Lung (tissue), 12 donors: ENCODE data around the gene DIAPH1. TPM values are rescaled to one million over a fixed set of nuclear protein-coding genes. Genes with fewer than 3 reads are reported as not detected.
A peak's percentile ranks its signal among the peaks of the same experiment; 100 is the strongest.

ENCODE experiments used
- ATAC-seq: fragments of 200-7000 bp; cut with Tn5 transposase; one replicate; pipeline ENCODE4 v1.9.1; 2020; ENCODE audit warnings: moderate number of reproducible peaks; ENCODE audit not compliant: insufficient read depth, low FRiP score
- DNase-seq, 3 donors: peaks; one replicate each; pipeline ENCODE4 v3.0.0-alpha.2; 2013 to 2017
- H3K27ac ChIP-seq, 2 donors: one replicate each; pipeline ENCODE4 v1.5.1; 2013; ENCODE audit warnings: mild to moderate bottlenecking in 2 of 2, moderate library complexity in 2 of 2, control low read depth in 1 of 2, inconsistent platforms in 1 of 2, low read depth in 1 of 2, low read length in 1 of 2
- H3K27me3 ChIP-seq, 3 donors: one replicate each; pipeline ENCODE4 v1.5.1; 2013; ENCODE audit warnings: low read length in 2 of 3; ENCODE audit not compliant: control insufficient read depth in 3 of 3, insufficient read depth in 3 of 3
- H3K36me3 ChIP-seq, 4 donors: one replicate each; pipeline ENCODE4 v1.5.1; 2013; ENCODE audit warnings: low read length in 4 of 4, mild to moderate bottlenecking in 1 of 4, moderate library complexity in 1 of 4; ENCODE audit not compliant: control insufficient read depth in 4 of 4, insufficient read depth in 4 of 4
- H3K4me1 ChIP-seq, 5 donors: one replicate each; pipeline ENCODE4 v1.5.1; 2013; ENCODE audit warnings: low read length in 5 of 5, mild to moderate bottlenecking in 2 of 5, moderate library complexity in 1 of 5; ENCODE audit not compliant: control insufficient read depth in 5 of 5, insufficient read depth in 5 of 5
- H3K4me3 ChIP-seq: one replicate; pipeline ENCODE4 v1.5.1; 2013; ENCODE audit warnings: mild to moderate bottlenecking, control low read depth, moderate library complexity
- H3K9ac ChIP-seq, 2 donors: one replicate each; pipeline ENCODE4 v1.5.1; 2013; ENCODE audit warnings: low read length in 2 of 2, control low read depth in 1 of 2; ENCODE audit not compliant: insufficient read depth in 1 of 2
- H3K9me3 ChIP-seq, 4 donors: one replicate each; pipeline ENCODE4 v1.5.1; 2013; ENCODE audit warnings: low read length in 3 of 4, mild to moderate bottlenecking in 1 of 4, moderate library complexity in 1 of 4; ENCODE audit not compliant: control insufficient read depth in 4 of 4, insufficient read depth in 3 of 4
- WGBS, 2 donors: extraction: QIAGEN DNeasy Blood & Tissue Kit; methylation state at CpG; one replicate each; pipeline ENCODE4 v1.1.7; 2013; 5-methylcytosine and 5-hydroxymethylcytosine counted together
- polyA plus RNA-seq, 2 donors: library from polyadenylated mRNA; stranded (reverse); fragments of 200-250 nt; gene quantifications; one replicate each; pipeline ENCODE4 v1.2.1, GENCODE V29; 2013
- total RNA-seq, 2 donors: library from RNA; depleted of rRNA in 1 of 2; stranded (reverse); fragments of >200 nt in 1 of 2; gene quantifications; one replicate each; pipeline ENCODE4 v1.2.1, GENCODE V29; 2014 to 2021
- TF ChIP-seq, protein P1 (sequence below): IDR thresholded peaks from 2 replicates; pipeline ENCODE4 v1.5.1; 2012; ENCODE audit warnings: mild to moderate bottlenecking; ENCODE audit errors: control extremely low read depth, extremely low read depth
- donor health status: control.
- donor health status: control.
- donor health status: Bipolar disorder and iron deficiency.
- donor health status: healthy.
- donor health status: DM: yes; HTN: yes; CAD: no.

DIAPH1 gene
- total and polyA plus RNA-seq, 4 donors: 41.7 to 151 (median 64.4) TPM

DNA sequence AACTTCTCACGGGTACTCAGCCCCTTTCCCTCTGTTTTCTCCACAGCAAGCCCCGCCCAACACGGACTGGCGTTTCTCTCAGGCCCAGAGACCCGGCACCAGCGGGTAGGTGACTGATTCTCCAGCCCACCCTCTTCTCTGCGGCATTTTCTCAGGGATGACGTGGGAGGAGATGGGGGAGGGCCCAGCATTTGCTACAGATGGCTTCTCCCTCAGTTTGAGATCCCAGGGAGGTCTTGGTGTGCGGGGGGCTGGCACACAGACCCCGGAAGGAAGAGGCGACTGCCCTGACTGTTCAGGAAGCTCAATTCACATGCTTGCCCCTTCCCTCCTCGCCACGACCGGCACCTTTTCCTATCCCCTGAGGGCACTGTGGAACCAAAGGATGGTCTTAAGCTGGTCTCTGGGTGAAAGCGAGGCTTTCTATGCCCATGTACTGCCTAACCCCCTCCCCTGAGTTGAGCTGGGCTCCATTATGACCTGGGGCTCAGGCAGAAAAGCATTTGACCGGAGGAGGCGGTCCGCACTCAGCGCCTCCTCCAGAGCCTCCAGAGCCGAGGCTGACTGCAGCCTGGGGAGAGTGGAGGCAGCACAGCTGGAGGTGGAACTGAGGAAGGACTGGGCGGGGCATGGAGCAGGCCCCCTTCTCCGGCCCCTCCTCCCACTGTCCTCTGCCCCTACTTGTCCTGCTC lies 123.9 kb downstream of the DIAPH1 start:
- ATAC-seq (no peak), DNase-seq (peak in 1 of 3 donors; percentile 37)
- peaks cover 0 to 44% (median 0%) of the 10 kb centered on the region in 3 donors for H3K27me3 ChIP-seq
- H3K27ac ChIP-seq: peak overlapping the region in 1 of 2 donors; percentile 42
- TF ChIP-seq, protein P1, sequence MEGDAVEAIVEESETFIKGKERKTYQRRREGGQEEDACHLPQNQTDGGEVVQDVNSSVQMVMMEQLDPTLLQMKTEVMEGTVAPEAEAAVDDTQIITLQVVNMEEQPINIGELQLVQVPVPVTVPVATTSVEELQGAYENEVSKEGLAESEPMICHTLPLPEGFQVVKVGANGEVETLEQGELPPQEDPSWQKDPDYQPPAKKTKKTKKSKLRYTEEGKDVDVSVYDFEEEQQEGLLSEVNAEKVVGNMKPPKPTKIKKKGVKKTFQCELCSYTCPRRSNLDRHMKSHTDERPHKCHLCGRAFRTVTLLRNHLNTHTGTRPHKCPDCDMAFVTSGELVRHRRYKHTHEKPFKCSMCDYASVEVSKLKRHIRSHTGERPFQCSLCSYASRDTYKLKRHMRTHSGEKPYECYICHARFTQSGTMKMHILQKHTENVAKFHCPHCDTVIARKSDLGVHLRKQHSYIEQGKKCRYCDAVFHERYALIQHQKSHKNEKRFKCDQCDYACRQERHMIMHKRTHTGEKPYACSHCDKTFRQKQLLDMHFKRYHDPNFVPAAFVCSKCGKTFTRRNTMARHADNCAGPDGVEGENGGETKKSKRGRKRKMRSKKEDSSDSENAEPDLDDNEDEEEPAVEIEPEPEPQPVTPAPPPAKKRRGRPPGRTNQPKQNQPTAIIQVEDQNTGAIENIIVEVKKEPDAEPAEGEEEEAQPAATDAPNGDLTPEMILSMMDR: no peak
- H3K9me3 ChIP-seq: peaks cover 0 to 2% (median 0%) of the 10 kb centered on the region in 4 donors
- 50 to 56% methylated on average over 21 to 22 of the region's 22 CpGs for WGBS, 2 donors
- H3K4me3 ChIP-seq: no peak overlapping the region
- peaks cover 0 to 52% (median 24%) of the 10 kb centered on the region in 5 donors for H3K4me1 ChIP-seq
- H3K36me3 ChIP-seq: peaks cover 0 to 35% (median 16%) of the 10 kb centered on the region in 4 donors
- peak overlapping the region; percentile 10 to 25 for H3K9ac ChIP-seq

DNA sequence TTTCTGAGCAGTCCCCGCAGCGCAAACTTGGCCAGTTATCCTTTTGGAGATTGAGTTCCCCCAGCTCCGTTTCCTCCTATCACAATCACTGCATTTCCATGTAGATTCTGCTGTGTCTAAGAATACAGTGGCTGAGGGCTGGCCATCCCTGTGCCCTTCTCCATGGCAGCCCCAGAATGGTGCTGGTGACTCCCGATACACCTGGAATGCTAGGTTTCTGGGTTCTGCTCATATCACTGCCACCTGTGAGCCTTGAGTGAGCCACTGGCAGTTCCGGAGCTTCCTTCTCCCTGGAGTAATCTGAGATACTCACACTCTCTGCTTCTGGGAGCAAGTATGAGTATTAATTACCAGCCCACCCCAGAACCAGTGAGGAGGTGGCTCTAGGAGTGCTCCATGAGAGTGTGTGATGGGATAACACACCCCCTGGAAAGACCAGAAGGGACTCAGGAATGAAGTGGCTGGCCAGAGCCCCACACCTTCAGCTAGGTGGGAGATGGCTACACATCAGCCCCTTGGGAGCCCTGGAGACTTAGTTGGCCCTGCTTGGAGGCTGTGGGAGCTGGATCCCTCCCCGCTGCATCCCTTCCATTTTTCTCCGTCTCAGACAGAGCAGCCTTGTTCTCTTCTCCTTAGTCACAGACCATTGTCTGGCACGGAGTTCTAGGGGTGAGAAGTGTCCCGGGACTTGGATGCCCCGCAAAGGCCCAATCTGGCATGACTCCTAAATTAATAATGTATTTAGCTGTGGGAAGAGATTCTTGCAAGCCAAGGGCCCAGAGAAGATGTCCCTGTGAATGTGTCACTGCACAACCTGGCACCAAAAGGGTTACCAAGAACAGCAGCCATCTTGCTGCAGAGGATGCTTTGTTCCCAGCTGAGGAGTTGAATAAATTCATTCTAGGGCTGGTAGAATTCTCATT lies 125.0 kb downstream of the DIAPH1 start:
- DNase-seq (peak in 1 of 3 donors; percentile 60), ATAC-seq (no peak)
- Histone ChIP-seq H3K9me3 (peaks cover 0 to 2% (median 0%) of the 10 kb centered on the region in 4 donors), H3K4me1 (peaks cover 0 to 52% (median 24%) of the 10 kb centered on the region in 5 donors), H3K27me3 (peaks cover 0 to 49% (median 0%) of the 10 kb centered on the region in 3 donors), H3K9ac (no peak overlapping the region), H3K27ac (peak overlapping the region in 1 of 2 donors; percentile 66), H3K4me3 (no peak overlapping the region), H3K36me3 (peaks cover 0 to 34% (median 17%) of the 10 kb centered on the region in 4 donors)
- WGBS, 2 donors: 74 to 83% methylated on average over 10 of the region's 10 CpGs
- TF ChIP-seq, protein P1: no peak

DNA sequence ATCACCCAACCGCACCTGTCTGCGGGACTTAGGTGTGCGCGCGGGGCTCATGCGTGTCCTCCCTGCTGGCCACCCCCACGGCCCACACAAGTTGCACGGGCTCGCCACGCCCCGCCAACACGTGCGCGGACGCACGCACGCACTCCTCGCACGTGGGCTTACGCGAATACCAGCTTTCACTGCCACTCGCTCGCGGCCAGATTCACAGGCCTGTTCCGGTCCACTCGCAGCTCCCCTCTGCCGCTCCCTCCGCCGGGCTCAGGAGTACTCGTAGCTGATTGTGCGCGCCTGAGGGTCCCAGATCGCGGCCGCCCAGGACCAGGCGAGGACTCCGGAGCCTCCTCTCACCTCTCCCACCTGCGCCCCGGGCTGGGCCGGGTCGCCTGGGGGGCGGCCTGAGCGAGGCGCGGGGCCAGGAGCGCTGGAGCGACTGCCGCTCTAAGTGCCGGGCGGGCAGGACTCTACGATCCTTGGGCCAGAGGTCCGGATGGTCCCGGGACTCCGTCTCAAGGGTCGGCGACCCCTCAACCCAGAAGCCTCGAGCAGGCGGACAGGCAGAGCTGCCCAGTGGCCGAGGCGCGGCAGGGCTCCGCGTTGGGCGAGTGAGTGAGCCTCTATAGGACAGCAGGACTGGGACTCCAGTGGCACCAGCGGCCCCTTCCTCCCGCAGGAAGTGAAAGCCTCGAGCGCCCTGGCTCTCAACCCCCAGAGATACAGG lies 126.5 kb downstream of the DIAPH1 start:
- no peak overlapping the region for H3K4me3 ChIP-seq
- peaks cover 0 to 36% (median 17%) of the 10 kb centered on the region in 4 donors for H3K36me3 ChIP-seq
- H3K27me3 ChIP-seq: peaks cover 0 to 58% (median 0%) of the 10 kb centered on the region in 3 donors
- no peak overlapping the region for H3K9ac ChIP-seq
- 21 to 48% methylated on average over 68 of the region's 68 CpGs for WGBS, 2 donors
- peaks cover 0 to 52% (median 28%) of the 10 kb centered on the region in 5 donors for H3K4me1 ChIP-seq
- H3K27ac ChIP-seq: peak overlapping the region in 1 of 2 donors; percentile 4
- H3K9me3 ChIP-seq: no peaks in the 10 kb centered on the region
- TF ChIP-seq, protein P1: no peak
- DNase-seq (no peak), ATAC-seq (no peak)
